IMR-90 (cell line): ENCODE data around the gene ARHGEF33. TPM values are rescaled to one million over a fixed set of nuclear protein-coding genes. Genes with fewer than 3 reads are reported as not detected.

ENCODE experiments used
- ATAC-seq: fragments of 200-7000 bp; cut with Tn5 transposase; 2 replicates; pipeline ENCODE4 v1.9.1; 2020; ENCODE audit warnings: low read depth, mild to moderate bottlenecking, moderate library complexity
- BruUV-seq: library from RNA; stranded (reverse); fragments of 400-500 nt; replicated peaks from 2 replicates; lab custom pipeline; 2021; lab: Mats Ljungman, UMichigan
- CTCF ChIA-PET: fragments of 300-600 bp; formaldehyde crosslinking; extraction: SDS; loops from one replicate; lab custom pipeline; 2021; ENCODE audit warnings: antibody characterized with exemption; lab: Yijun Ruan, JAX
- POLR2A ChIA-PET: fragments of 300-600 bp; sonication (Branson Sonifier 250); formaldehyde crosslinking; loops from one replicate; lab custom pipeline; 2022; ENCODE audit warnings: antibody characterized with exemption; ENCODE audit not compliant: unreplicated experiment; lab: Charles Lee
- DNase-seq: peaks from one replicate; pipeline ENCODE4 v3.0.0; 2013
- H2AFZ ChIP-seq: replicated peaks from 2 replicates; pipeline ENCODE3; 2013; ENCODE audit warnings: low read length, mild to moderate bottlenecking; ENCODE audit not compliant: poor library complexity
- H2AK5ac ChIP-seq: 2 replicates; pipeline ENCODE4 v1.6.1; 2013; ENCODE audit warnings: low read depth, low read length, inconsistent platforms
- H2AK9ac ChIP-seq: replicated peaks from 2 replicates; pipeline ENCODE3; 2013; ENCODE audit warnings: mild to moderate bottlenecking, low read depth, low read length, moderate library complexity; ENCODE audit not compliant: poor library complexity
- H2BK120ac ChIP-seq: 2 replicates; pipeline ENCODE4 v1.6.1; 2013; ENCODE audit warnings: low read depth, low read length, inconsistent platforms
- H2BK15ac ChIP-seq: 3 replicates; pipeline ENCODE4 v1.6.1; 2013; ENCODE audit warnings: low read depth, low read length, inconsistent platforms
- H2BK20ac ChIP-seq: 2 replicates; pipeline ENCODE4 v1.6.1; 2013; ENCODE audit warnings: low read depth, mild to moderate bottlenecking, inconsistent platforms, low read length, moderate library complexity
- H2BK5ac ChIP-seq: 2 replicates; pipeline ENCODE4 v1.6.1; 2013; ENCODE audit warnings: mild to moderate bottlenecking, low read depth, low read length, inconsistent platforms; ENCODE audit not compliant: poor library complexity, severe bottlenecking
- H3K14ac ChIP-seq: replicated peaks from 2 replicates; pipeline ENCODE4 v1.6.1; 2013; ENCODE audit warnings: low read depth, low read length, inconsistent platforms
- H3K18ac ChIP-seq: 2 replicates; pipeline ENCODE4 v1.6.1; 2013; ENCODE audit warnings: low read depth, low read length, control low read depth
- H3K23ac ChIP-seq: 2 replicates; pipeline ENCODE4 v1.6.1; 2013; ENCODE audit warnings: low read depth, low read length, inconsistent platforms
- H3K27ac ChIP-seq: 2 replicates; pipeline ENCODE4 v1.5.1; 2013; ENCODE audit warnings: mild to moderate bottlenecking, control low read depth, low read length; ENCODE audit not compliant: insufficient read depth
- H3K27me3 ChIP-seq: 2 replicates; pipeline ENCODE4 v1.6.1; 2013; ENCODE audit warnings: low read length; ENCODE audit not compliant: control insufficient read depth, insufficient read depth
- H3K36me3 ChIP-seq: 2 replicates; pipeline ENCODE4 v1.6.1; 2013; ENCODE audit warnings: low read length, mixed read lengths; ENCODE audit not compliant: control insufficient read depth, insufficient read depth
- H3K4ac ChIP-seq: 2 replicates; pipeline ENCODE4 v1.6.1; 2013; ENCODE audit warnings: low read depth, low read length, inconsistent platforms
- H3K4me1 ChIP-seq: 2 replicates; pipeline ENCODE4 v1.6.1; 2013; ENCODE audit warnings: low read length, mixed read lengths; ENCODE audit not compliant: control insufficient read depth, insufficient read depth
- H3K4me2 ChIP-seq: 2 replicates; pipeline ENCODE4 v1.6.1; 2013; ENCODE audit warnings: low read depth, mild to moderate bottlenecking, control low read depth, low read length, moderate library complexity
- H3K4me3 ChIP-seq: 2 replicates; pipeline ENCODE4 v1.5.1; 2013; ENCODE audit warnings: low read depth, mild to moderate bottlenecking, control low read depth, low read length, moderate library complexity; ENCODE audit not compliant: insufficient read depth
- H3K56ac ChIP-seq: 2 replicates; pipeline ENCODE4 v1.6.1; 2013; ENCODE audit warnings: low read length, inconsistent platforms; ENCODE audit not compliant: insufficient read depth; ENCODE audit errors: extremely low read depth
- H3K79me1 ChIP-seq, 2 experiments: 2 replicates each; pipeline ENCODE4 v1.6.1; 2013; ENCODE audit warnings: low read length in 2 of 2, inconsistent platforms in 1 of 2, low read depth in 1 of 2
- H3K9ac ChIP-seq: 2 replicates; pipeline ENCODE4 v1.6.1; 2013; ENCODE audit warnings: low read depth, low read length, control low read depth
- H3K9me1 ChIP-seq: 2 replicates; pipeline ENCODE4 v1.6.1; 2013; ENCODE audit warnings: low read length, inconsistent platforms; ENCODE audit not compliant: insufficient read depth
- H3K9me3 ChIP-seq: 2 replicates; pipeline ENCODE4 v1.6.1; 2013; ENCODE audit warnings: low read length; ENCODE audit not compliant: control insufficient read depth, insufficient read depth
- H4K20me1 ChIP-seq: 2 replicates; pipeline ENCODE4 v1.6.1; 2013; ENCODE audit warnings: low read length, inconsistent platforms; ENCODE audit not compliant: insufficient read depth
- H4K5ac ChIP-seq: 2 replicates; pipeline ENCODE4 v1.6.1; 2013; ENCODE audit warnings: mild to moderate bottlenecking, low read depth, low read length, control low read depth
- H4K8ac ChIP-seq, 2 experiments: 2 replicates each; pipeline ENCODE4 v1.6.1; 2013; ENCODE audit warnings: low read depth in 2 of 2, low read length in 2 of 2, control low read depth in 1 of 2, inconsistent platforms in 1 of 2
- H4K91ac ChIP-seq: 2 replicates; pipeline ENCODE4 v1.6.1; 2013; ENCODE audit warnings: low read depth, low read length, inconsistent platforms; ENCODE audit not compliant: insufficient read depth
- MAZ ChIP-seq: IDR thresholded peaks from 2 replicates; pipeline ENCODE4 v1.6.1; 2012; ENCODE audit warnings: low read depth, mild to moderate bottlenecking, low read length, improper control_type of control experiment, moderate library complexity, borderline replicate concordance
- RCOR1 ChIP-seq: IDR thresholded peaks from 2 replicates; pipeline ENCODE4 v1.6.1; 2012; ENCODE audit warnings: mild to moderate bottlenecking, low read length, improper control_type of control experiment; ENCODE audit not compliant: insufficient replicate concordance
- RFX5 ChIP-seq: IDR thresholded peaks from 2 replicates; pipeline ENCODE4 v1.8.0; 2012; ENCODE audit warnings: low read depth, mild to moderate bottlenecking, low read length, moderate library complexity
- USF2 ChIP-seq: fragments of 150-350 bp; IDR thresholded peaks from 2 replicates; pipeline ENCODE4 v1.6.1; 2017; ENCODE audit warnings: mild to moderate bottlenecking, antibody characterized with exemption, low read length, low read depth
- WGBS, 2 experiments: methylation state at CpG; one replicate each; pipeline versions ENCODE4 v1.1.5 to v1.1.7; 2013; ENCODE audit warnings: missing lambda C conversion rate in 2 of 2; ENCODE audit not compliant: insufficient read length in 1 of 2; ENCODE audit errors: extremely low coverage in 2 of 2; 5-methylcytosine and 5-hydroxymethylcytosine counted together
- dilution Hi-C: fragments of 300-500 bp; cut with HindIII; formaldehyde crosslinking; loops from one replicate; pipeline ENCODE4 v1.14.3; 2018; ENCODE audit warnings: low sequenced_read_pairs; ENCODE audit not compliant: unreplicated experiment
- in situ Hi-C: fragments of 300-500 bp; cut with MboI; formaldehyde crosslinking; loops from 3 replicates; pipeline ENCODE4 v1.14.3; 2019; ENCODE audit warnings: low sequenced_read_pairs, inconsistent platforms, mixed read lengths
- intact Hi-C: fragments of 100-400 bp; cut with micrococcal nuclease; formaldehyde crosslinking; loops from 2 replicates; pipeline ENCODE4 v1.10.0; 2022
- polyA plus RNA-seq, 3 experiments: library from polyadenylated mRNA; depleted of rRNA; stranded (reverse); fragments of >200 nt; gene quantifications; 2 replicates each; pipeline ENCODE4 v1.2.3, GENCODE V29; 2012; ENCODE audit warnings: low replicate concordance in 1 of 3
- total RNA-seq: library from RNA; depleted of rRNA; stranded (reverse); fragments of >200 nt; gene quantifications from 2 replicates; pipeline ENCODE4 v1.2.3, GENCODE V29; 2012
- TF ChIP-seq, protein P1 (sequence below): conservative IDR thresholded peaks from 2 replicates; pipeline ENCODE4 v1.5.1; 2012; ENCODE audit warnings: mild to moderate bottlenecking, low read depth, low read length, improper control_type of control experiment

The ARHGEF33 gene
- total and polyA plus RNA-seq, 2 of the 4 experiments (the other 2 are of a cell fraction), result 0.18 to 0.21 TPM

DNA sequence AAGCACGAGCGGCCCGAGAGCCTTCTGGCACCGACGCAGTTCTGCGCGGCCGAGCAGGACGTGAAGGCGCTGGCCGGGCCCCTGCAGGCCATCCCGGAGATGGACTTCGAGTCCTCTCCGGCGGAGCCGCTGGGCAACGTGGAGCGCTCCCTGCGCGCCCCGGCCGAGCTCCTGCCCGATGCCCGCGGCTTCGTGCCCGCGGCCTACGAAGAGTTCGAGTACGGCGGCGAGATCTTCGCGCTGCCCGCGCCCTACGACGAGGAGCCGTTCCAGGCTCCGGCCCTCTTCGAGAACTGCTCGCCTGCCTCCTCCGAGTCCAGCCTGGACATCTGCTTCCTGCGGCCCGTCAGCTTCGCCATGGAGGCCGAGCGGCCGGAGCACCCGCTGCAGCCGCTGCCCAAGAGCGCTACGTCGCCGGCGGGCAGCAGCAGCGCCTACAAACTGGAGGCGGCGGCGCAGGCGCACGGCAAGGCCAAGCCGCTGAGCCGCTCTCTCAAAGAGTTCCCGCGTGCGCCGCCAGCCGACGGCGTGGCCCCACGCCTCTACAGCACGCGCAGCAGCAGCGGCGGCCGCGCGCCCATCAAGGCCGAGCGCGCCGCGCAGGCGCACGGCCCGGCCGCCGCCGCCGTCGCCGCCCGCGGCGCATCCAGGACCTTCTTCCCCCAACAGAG lies 70.4 kb downstream of the ARHGEF33 start (continued):
- TF ChIP-seq RCOR1 (no peak), RFX5 (no peak)

DNA sequence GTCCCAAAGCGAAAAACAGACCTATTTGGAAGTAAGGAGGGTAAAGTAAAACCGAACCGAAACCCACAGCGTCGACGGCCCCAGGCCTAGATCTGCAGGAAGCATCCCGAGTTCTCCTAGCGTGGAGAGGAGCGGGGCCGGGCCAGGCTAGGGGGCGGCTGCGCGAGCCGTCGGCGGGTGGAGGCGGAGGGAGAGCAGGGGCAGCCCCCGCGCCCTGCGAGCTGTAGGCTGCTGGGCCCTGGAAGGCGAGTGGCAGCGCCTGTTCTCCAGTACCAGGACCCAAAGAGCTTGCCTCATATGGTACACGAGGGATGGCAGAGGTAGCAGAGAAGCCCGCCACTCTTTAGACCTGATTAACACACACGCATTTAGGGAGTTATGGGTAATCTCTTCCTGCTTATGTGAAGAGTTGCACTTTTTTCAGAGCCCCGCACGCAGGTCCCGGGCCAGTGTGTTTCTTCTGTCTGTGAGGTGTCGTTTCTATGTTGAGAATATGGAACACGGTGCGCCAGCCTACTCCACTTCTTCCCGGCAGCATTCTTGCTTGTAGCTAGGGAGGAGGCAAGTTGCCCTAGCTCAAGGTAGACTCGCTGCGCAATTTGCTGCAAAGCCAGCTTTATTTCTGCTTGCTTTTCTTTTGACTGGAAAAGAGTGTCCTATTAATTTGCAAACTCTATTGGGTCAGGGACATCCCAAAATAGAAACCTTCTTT lies 71.1 kb downstream of the ARHGEF33 start:
- dilution Hi-C loops, result no loop called here
- H3K36me3 ChIP-seq, result no peaks in the 10 kb centered on the region
- no peak overlapping the region for H2BK15ac ChIP-seq
- intact Hi-C loops, result no loop called here
- H2AK9ac ChIP-seq, result peak overlapping the region; percentile 58
- DNase-seq (no peak), ATAC-seq (peak; percentile 62)
- no peak overlapping the region for H2BK5ac ChIP-seq
- H3K79me1 ChIP-seq, result no peaks in the 10 kb centered on the region
- in situ Hi-C loops, result no loop called here
- H3K23ac ChIP-seq, result 0 out of 2 replicates have a peak overlapping the region, but pooled peaks have one; percentile 49
- H4K8ac ChIP-seq, result peak overlapping the region; percentile 87; a peak in 3 of 4 replicates
- H3K56ac ChIP-seq, result no peak overlapping the region
- H3K4me1 ChIP-seq, result no peaks in the 10 kb centered on the region; the same call in 1 of the 2 replicates
- H2AK5ac ChIP-seq, result no peak overlapping the region
- peak overlapping the region; percentile 71 for H3K14ac ChIP-seq
- H2AFZ ChIP-seq, result peak overlapping the region; percentile 88
- no peak overlapping the region for H4K91ac ChIP-seq
- peaks cover 4% of the 10 kb centered on the region; the same call in 1 of the 2 replicates for H3K9me3 ChIP-seq
- H4K20me1 ChIP-seq, result no peaks in the 10 kb centered on the region
- ChIA-PET CTCF (interaction anchor here (1.5 kb wide), 1 partner anchor 13 kb away, joined by 10 read pairs; no protein-coding TSS in a partner anchor), POLR2A (no interaction called here)
- no peaks in the 10 kb centered on the region for H3K9me1 ChIP-seq
- H2BK20ac ChIP-seq, result no peak overlapping the region
- peak overlapping the region; percentile 34; the same call in 1 of the 2 replicates for H3K4ac ChIP-seq
- no peak overlapping the region for H2BK120ac ChIP-seq
- H3K27ac ChIP-seq, result no peak overlapping the region; the same call in 1 of the 2 replicates
- no TSS peak for BruUV-seq
- TF ChIP-seq USF2 (no peak), MAZ (no peak)
- TF ChIP-seq, protein P1, sequence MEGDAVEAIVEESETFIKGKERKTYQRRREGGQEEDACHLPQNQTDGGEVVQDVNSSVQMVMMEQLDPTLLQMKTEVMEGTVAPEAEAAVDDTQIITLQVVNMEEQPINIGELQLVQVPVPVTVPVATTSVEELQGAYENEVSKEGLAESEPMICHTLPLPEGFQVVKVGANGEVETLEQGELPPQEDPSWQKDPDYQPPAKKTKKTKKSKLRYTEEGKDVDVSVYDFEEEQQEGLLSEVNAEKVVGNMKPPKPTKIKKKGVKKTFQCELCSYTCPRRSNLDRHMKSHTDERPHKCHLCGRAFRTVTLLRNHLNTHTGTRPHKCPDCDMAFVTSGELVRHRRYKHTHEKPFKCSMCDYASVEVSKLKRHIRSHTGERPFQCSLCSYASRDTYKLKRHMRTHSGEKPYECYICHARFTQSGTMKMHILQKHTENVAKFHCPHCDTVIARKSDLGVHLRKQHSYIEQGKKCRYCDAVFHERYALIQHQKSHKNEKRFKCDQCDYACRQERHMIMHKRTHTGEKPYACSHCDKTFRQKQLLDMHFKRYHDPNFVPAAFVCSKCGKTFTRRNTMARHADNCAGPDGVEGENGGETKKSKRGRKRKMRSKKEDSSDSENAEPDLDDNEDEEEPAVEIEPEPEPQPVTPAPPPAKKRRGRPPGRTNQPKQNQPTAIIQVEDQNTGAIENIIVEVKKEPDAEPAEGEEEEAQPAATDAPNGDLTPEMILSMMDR, result no peak
- peak overlapping the region; percentile 96 for H4K5ac ChIP-seq
- WGBS, 2 experiments, result 36% methylated on average over 12 of the region's 34 CpGs; no CpG with 5 or more reads in 1 of the 2 experiments
- H3K9ac ChIP-seq, result peak overlapping the region; percentile 75; the same call in 1 of the 2 replicates
- peaks cover 11% of the 10 kb centered on the region for H3K27me3 ChIP-seq
- H3K18ac ChIP-seq, result no peak overlapping the region
- H3K4me2 ChIP-seq, result peak overlapping the region; percentile 84
- peak overlapping the region; percentile 73 for H3K4me3 ChIP-seq
